Vagina (tissue), 2 donors: ENCODE measurements around the gene WDR1. TPM values are rescaled to one million over a fixed set of nuclear protein-coding genes. Genes with fewer than 3 reads are reported as not detected.
A peak's percentile ranks its signal among the peaks of the same experiment; 100 is the strongest.

ENCODE experiments used
- DNase-seq, 2 donors: peaks; one replicate each; pipeline ENCODE4 v3.0.0-alpha.2; 2017; ENCODE audit errors: extremely low spot score in 2 of 2
- H3K27ac ChIP-seq: fragments of 200-600 bp; sonication (generic); one replicate; pipeline ENCODE4 v1.5.1; 2019
- H3K27me3 ChIP-seq: fragments of 200-600 bp; sonication (generic); one replicate; pipeline ENCODE4 v1.5.1; 2019
- H3K36me3 ChIP-seq, 2 donors: fragments of 200-600 bp; sonication (generic); one replicate each; pipeline ENCODE4 v1.5.1; 2017 to 2019
- H3K4me1 ChIP-seq: fragments of 200-600 bp; sonication (generic); one replicate; pipeline ENCODE4 v1.5.1; 2019
- H3K4me3 ChIP-seq, 2 donors: fragments of 200-600 bp; sonication (generic); 1 replicate in 1 of 2; 2 replicates in 1 of 2; pipeline ENCODE4 v1.5.1; 2016 to 2019
- H3K9me3 ChIP-seq: fragments of 200-600 bp; sonication (generic); one replicate; pipeline ENCODE4 v1.5.1; 2019
- CTCF ChIP-seq, 3 experiments: fragments of 450-650 bp in 2 of 3; fragments of 200-600 bp in 1 of 3; sonication (generic) in 1 of 3; IDR thresholded peaks; one replicate each; pipeline ENCODE4 v1.5.1; 2017 to 2019; ENCODE audit warnings: antibody characterized with exemption in 3 of 3, mild to moderate bottlenecking in 2 of 3, moderate library complexity in 2 of 3
- POLR2A ChIP-seq, 2 donors: fragments of 450-650 bp; IDR thresholded peaks; one replicate each; pipeline ENCODE4 v1.6.1; 2017; ENCODE audit warnings: antibody characterized with exemption in 2 of 2, mild to moderate bottlenecking in 2 of 2, moderate library complexity in 2 of 2
- POLR2AphosphoS5 ChIP-seq, 2 donors: sonication (generic); formaldehyde crosslinking; IDR thresholded peaks; one replicate each; pipeline ENCODE4 v1.9.0; 2017; ENCODE audit warnings: antibody characterized with exemption in 2 of 2, mild to moderate bottlenecking in 2 of 2, low read depth in 1 of 2; ENCODE audit not compliant: insufficient read depth in 1 of 2
- intact Hi-C: fragments of 100-400 bp; cut with DNase I; formaldehyde crosslinking; loops from one replicate; pipeline ENCODE4 v1.15.1; 2023
- total RNA-seq: library from RNA; depleted of rRNA; stranded (reverse); fragments of >200 nt; gene quantifications from one replicate; pipeline ENCODE4 v1.2.3, GENCODE V29; 2016

WDR1 gene
- total RNA-seq, 1 donor from 2014 or later, result 159 TPM

DNA sequence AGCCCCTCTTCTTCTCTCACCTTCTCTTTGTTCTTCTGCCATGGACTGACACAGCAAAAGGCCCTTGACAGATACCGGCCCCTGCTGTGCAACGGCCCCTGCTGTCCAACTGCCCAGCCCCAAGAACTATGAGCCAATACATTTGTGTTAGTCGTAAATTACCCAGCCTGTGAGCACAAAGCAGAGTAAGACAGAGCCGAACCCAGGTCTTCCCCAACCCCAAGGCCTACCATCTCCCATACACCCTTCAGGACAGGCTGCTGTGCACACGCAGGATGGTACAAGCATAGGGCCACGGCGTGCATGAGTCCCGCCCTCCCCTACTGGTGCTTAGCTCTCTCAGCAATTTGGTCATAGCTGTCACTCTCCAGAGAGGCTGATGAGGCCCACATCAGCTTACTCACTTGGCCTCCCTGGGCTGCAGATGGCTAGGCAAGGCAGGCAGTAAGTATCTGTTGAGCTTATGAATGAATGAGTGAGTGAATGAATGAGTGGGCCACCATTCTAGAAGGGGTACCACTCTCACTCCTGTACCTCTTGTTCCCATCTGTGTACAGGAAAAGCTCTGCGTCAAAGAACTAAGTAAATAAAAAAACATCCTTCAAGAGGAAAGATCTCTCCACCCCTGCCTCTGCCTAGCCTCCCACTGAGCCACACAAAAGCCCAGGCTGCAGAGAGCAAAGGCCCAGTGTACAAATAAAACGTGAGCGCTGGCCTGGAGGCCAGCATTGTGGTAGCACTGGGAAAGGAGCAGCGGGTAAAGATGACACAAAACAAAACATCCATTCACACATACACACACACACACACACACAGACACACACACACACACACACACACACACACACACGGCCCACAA lies 13.9 kb downstream of the WDR1 start:
- intact Hi-C loops, result no loop called here
- no peaks in the 10 kb centered on the region for H3K9me3 ChIP-seq
- no peak overlapping the region for H3K4me3 ChIP-seq
- TF ChIP-seq POLR2AphosphoS5 (IDR thresholded peaks at IDR 0.05; ENCODE audit: insufficient read depth in 1 of 2, low read depth in 1 of 2) (no peak), POLR2A (IDR thresholded peaks at IDR 0.05) (no peak), CTCF (IDR thresholded peaks at IDR 0.05) (no peak)
- no peaks in the 10 kb centered on the region for H3K27me3 ChIP-seq
- H3K27ac ChIP-seq, result peak overlapping the region; percentile 89
- no peak for DNase-seq
- peaks cover 100% of the 10 kb centered on the region for H3K4me1 ChIP-seq
- peaks cover 0 to 19% of the 10 kb centered on the region in 2 donors for H3K36me3 ChIP-seq

- H3K36me3 ChIP-seq, result peaks cover 0 to 28% of the 10 kb centered on the region in 2 donors
- no peaks in the 10 kb centered on the region for H3K9me3 ChIP-seq
- intact Hi-C loops, result no loop called here
- no peaks in the 10 kb centered on the region for H3K27me3 ChIP-seq
- peak overlapping the region; percentile 89 for H3K27ac ChIP-seq
- DNase-seq, result no peak
- TF ChIP-seq POLR2AphosphoS5 (IDR thresholded peaks at IDR 0.05; ENCODE audit: insufficient read depth in 1 of 2, low read depth in 1 of 2) (peak; percentile 17 to 41), CTCF (IDR thresholded peaks at IDR 0.05) (no peak), POLR2A (IDR thresholded peaks at IDR 0.05) (no peak)
- peaks cover 100% of the 10 kb centered on the region for H3K4me1 ChIP-seq
- H3K4me3 ChIP-seq, result no peak overlapping the region
Measured at GRCh38 chr4:10101671-10102473, 14.7 kb downstream of the WDR1 start.

- DNase-seq, result no peak
- intact Hi-C loops, result no loop called here
- Histone ChIP-seq H3K4me3 (no peak overlapping the region), H3K9me3 (no peaks in the 10 kb centered on the region), H3K27me3 (no peaks in the 10 kb centered on the region), H3K36me3 (peaks cover 0 to 28% of the 10 kb centered on the region in 2 donors), H3K27ac (peak overlapping the region; percentile 89), H3K4me1 (peaks cover 100% of the 10 kb centered on the region)
- TF ChIP-seq POLR2A (IDR thresholded peaks at IDR 0.05) (no peak), POLR2AphosphoS5 (IDR thresholded peaks at IDR 0.05; ENCODE audit: insufficient read depth in 1 of 2, low read depth in 1 of 2) (no peak), CTCF (IDR thresholded peaks at IDR 0.05) (no peak)
Measured at GRCh38 chr4:10100734-10101216, 15.8 kb downstream of the WDR1 start.

DNA sequence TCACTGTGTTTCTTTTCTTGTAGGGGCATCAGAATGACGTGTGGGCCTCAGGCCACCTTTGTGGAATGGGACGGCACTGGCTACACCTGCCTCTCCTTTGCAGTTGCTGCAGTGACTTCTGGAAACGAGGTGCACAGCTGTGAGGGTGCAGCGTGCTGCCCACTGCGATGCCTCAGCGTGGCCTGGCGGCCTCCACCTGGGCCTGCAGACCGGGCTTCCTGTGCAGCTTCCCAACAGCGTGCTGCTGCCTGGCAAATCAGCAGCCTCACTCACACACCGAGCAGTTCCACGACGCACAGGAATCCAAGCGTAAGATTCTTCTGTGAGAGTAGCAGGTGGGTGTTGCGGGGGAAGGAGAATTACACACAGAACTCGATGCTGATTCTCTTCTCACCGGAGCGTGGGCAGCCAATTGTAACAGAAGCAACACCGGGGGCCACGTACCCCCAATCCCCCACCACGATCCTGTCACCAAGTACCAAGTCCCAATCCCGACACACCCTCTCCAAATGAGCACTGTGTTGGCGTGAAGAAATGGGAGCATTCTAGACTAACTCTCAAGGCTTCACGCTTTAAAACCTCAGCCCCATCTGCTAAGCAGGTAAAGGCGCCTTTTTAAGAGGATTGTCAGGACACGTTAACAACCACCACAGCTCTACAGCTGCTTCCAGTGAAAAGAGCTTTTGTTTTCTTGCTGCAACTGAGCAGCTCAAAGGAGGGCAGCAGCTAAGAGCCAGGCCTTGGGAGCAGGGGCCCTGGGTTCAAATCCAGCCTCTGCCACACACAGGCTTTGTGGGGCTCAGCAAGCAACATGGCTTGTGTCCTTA lies 16.9 kb downstream of the WDR1 start:
- no peaks in the 10 kb centered on the region for H3K27me3 ChIP-seq
- H3K4me3 ChIP-seq, result no peak overlapping the region
- H3K9me3 ChIP-seq, result no peaks in the 10 kb centered on the region
- no peak for DNase-seq
- TF ChIP-seq CTCF (IDR thresholded peaks at IDR 0.05) (no peak), POLR2AphosphoS5 (IDR thresholded peaks at IDR 0.05; ENCODE audit: insufficient read depth in 1 of 2, low read depth in 1 of 2) (no peak), POLR2A (IDR thresholded peaks at IDR 0.05) (no peak)
- H3K36me3 ChIP-seq, result peaks cover 0 to 30% of the 10 kb centered on the region in 2 donors
- H3K27ac ChIP-seq, result peak overlapping the region; percentile 89
- intact Hi-C loops, result no loop called here
- peaks cover 97% of the 10 kb centered on the region for H3K4me1 ChIP-seq
